Activated CD4-positive, alpha-beta T cell treated with anti-CD3 and anti-CD28 coated beads, Interleukin-2, amount 10 ng/mL, durations not matched to agents 24 days and 14 days (primary cell): ENCODE measurements around the gene CAMK2B. TPM values are rescaled to one million over a fixed set of nuclear protein-coding genes. Genes with fewer than 3 reads are reported as not detected.
"Not testable (repeated sequence)": the region's sequence is repeated elsewhere in the genome, so short reads cannot be mapped to it uniquely, and the experiment has no call there.

Experiments
- DNase-seq: peaks from one replicate; pipeline ENCODE4 v3.0.0; 2022
- H3K27ac Mint-ChIP-seq: one replicate; pipeline ENCODE4 v1.8.0; 2022; ENCODE audit warnings: mild to moderate bottlenecking, mixed read lengths
- H3K27me3 Mint-ChIP-seq: one replicate; pipeline ENCODE4 v1.8.0; 2022; ENCODE audit warnings: mixed read lengths
- H3K36me3 Mint-ChIP-seq: one replicate; pipeline ENCODE4 v1.8.0; 2022; ENCODE audit warnings: low read depth, mild to moderate bottlenecking, mixed read lengths
- H3K4me1 Mint-ChIP-seq: one replicate; pipeline ENCODE4 v1.8.0; 2021; ENCODE audit warnings: mixed read lengths
- H3K4me3 Mint-ChIP-seq: one replicate; pipeline ENCODE4 v1.8.0; 2022; ENCODE audit warnings: mild to moderate bottlenecking, moderate library complexity, mixed read lengths
- H3K9me3 Mint-ChIP-seq: one replicate; pipeline ENCODE4 v1.8.0; 2021; ENCODE audit warnings: mixed read lengths
- intact Hi-C: fragments of 100-400 bp; cut with micrococcal nuclease; formaldehyde crosslinking; loops from one replicate; pipeline ENCODE4 v1.15.1; 2023
- total RNA-seq: library from RNA; stranded (reverse); gene quantifications from 2 replicates; pipeline ENCODE4 v1.2.3, GENCODE V29; 2022

CAMK2B gene
- total RNA-seq, 1 donor from 2014 or later: 1.6 TPM

GRCh38 chr7:44213206-44213876 lies 112.1 kb downstream of the CAMK2B start:
- intact Hi-C loops: no loop called here

GRCh38 chr7:44212581-44213184 lies 112.7 kb downstream of the CAMK2B start:
- H3K4me3 Mint-ChIP-seq: no peak overlapping the region
- DNase-seq: no peak

More at GRCh38 chr7:44213206-44213876, 112.1 kb downstream of the CAMK2B start:
- Mint-ChIP-seq H3K9me3 (no peaks in the 10 kb centered on the region), H3K27ac (no peak overlapping the region), H3K27me3 (no peaks in the 10 kb centered on the region), H3K36me3 (peaks cover 28% of the 10 kb centered on the region), H3K4me1 (no peaks in the 10 kb centered on the region), H3K4me3 (no peak overlapping the region)
- no peak for DNase-seq

GRCh38 chr7:44212018-44212417 lies 113.4 kb downstream of the CAMK2B start:
- no peak for DNase-seq
- intact Hi-C loops: no loop called here
- Mint-ChIP-seq H3K4me1 (no peaks in the 10 kb centered on the region), H3K9me3 (no peaks in the 10 kb centered on the region), H3K27me3 (no peaks in the 10 kb centered on the region), H3K36me3 (peaks cover 32% of the 10 kb centered on the region), H3K27ac (no peak overlapping the region), H3K4me3 (no peak overlapping the region)

More at GRCh38 chr7:44212581-44213184, 112.7 kb downstream of the CAMK2B start:
- intact Hi-C loops: no loop called here
- H3K36me3 Mint-ChIP-seq: peaks cover 32% of the 10 kb centered on the region
- no peaks in the 10 kb centered on the region for H3K27me3 Mint-ChIP-seq
- no peak overlapping the region for H3K27ac Mint-ChIP-seq
- H3K4me1 Mint-ChIP-seq: no peaks in the 10 kb centered on the region
- no peaks in the 10 kb centered on the region for H3K9me3 Mint-ChIP-seq

GRCh38 chr7:44211126-44211675 lies 114.2 kb downstream of the CAMK2B start:
- intact Hi-C loops: no loop called here
- H3K27ac Mint-ChIP-seq: no peak overlapping the region
- no peaks in the 10 kb centered on the region for H3K27me3 Mint-ChIP-seq
- no peaks in the 10 kb centered on the region for H3K9me3 Mint-ChIP-seq
- H3K4me1 Mint-ChIP-seq: no peaks in the 10 kb centered on the region
- peaks cover 37% of the 10 kb centered on the region for H3K36me3 Mint-ChIP-seq
- no peak overlapping the region for H3K4me3 Mint-ChIP-seq
- DNase-seq: no peak

- intact Hi-C loops: no loop called here
- Mint-ChIP-seq H3K4me1 (peaks cover 2% of the 10 kb centered on the region), H3K36me3 (peaks cover 42% of the 10 kb centered on the region), H3K9me3 (no peaks in the 10 kb centered on the region), H3K27ac (no peak overlapping the region), H3K27me3 (no peaks in the 10 kb centered on the region), H3K4me3 (no peak overlapping the region)
- no peak for DNase-seq
These were observed 115.3 kb downstream of the CAMK2B start for GRCh38 chr7:44210107-44210506.

GRCh38 chr7:44208085-44208484 lies 117.3 kb downstream of the CAMK2B start:
- intact Hi-C loops: no loop called here
- H3K4me1 Mint-ChIP-seq: peaks cover 12% of the 10 kb centered on the region
- no peak for DNase-seq
- H3K36me3 Mint-ChIP-seq: peaks cover 53% of the 10 kb centered on the region
- no peaks in the 10 kb centered on the region for H3K9me3 Mint-ChIP-seq
- no peak overlapping the region for H3K27ac Mint-ChIP-seq
- H3K4me3 Mint-ChIP-seq: no peak overlapping the region
- no peaks in the 10 kb centered on the region for H3K27me3 Mint-ChIP-seq

GRCh38 chr7:44206008-44206407 lies 119.4 kb downstream of the CAMK2B start:
- intact Hi-C loops: no loop called here
- Mint-ChIP-seq H3K4me3 (no peak overlapping the region), H3K27ac (no peak overlapping the region), H3K9me3 (no peaks in the 10 kb centered on the region), H3K27me3 (no peaks in the 10 kb centered on the region), H3K36me3 (peaks cover 42% of the 10 kb centered on the region), H3K4me1 (peaks cover 26% of the 10 kb centered on the region)
- DNase-seq: no peak

GRCh38 chr7:44201813-44202212 lies 123.6 kb downstream of the CAMK2B start:
- Mint-ChIP-seq H3K4me3 (peak overlapping the region; percentile 89), H3K4me1 (peaks cover 26% of the 10 kb centered on the region), H3K27me3 (peaks cover 2% of the 10 kb centered on the region), H3K27ac (peak overlapping the region; percentile 15), H3K9me3 (no peaks in the 10 kb centered on the region), H3K36me3 (peaks cover 24% of the 10 kb centered on the region)
- no peak for DNase-seq
- intact Hi-C loops: loop anchor here (5.0 kb wide), 1 partner anchor 80 kb away; the partner anchor contains the start of gene POLD2

GRCh38 chr7:44200699-44201461 lies 124.5 kb downstream of the CAMK2B start, which contains the start of gene YKT6:
Gene YKT6 (plus strand): TSS chr7:44200978. CDS start chr7:44201136, 158 bp downstream.
- peak within 1 kb of the TSS; percentile 89 for H3K4me3 Mint-ChIP-seq
- intact Hi-C loops: loop anchor here (1.0 to 5.0 kb wide), 2 partner anchors 79 to 119 kb away; partner anchors contain the start of genes POLD2 and POLM
- peaks cover 2% of the 10 kb centered on the region for H3K27me3 Mint-ChIP-seq
- peak within 1 kb of the TSS; percentile 65 for H3K27ac Mint-ChIP-seq
- peaks cover 18% of the 10 kb centered on the region for H3K36me3 Mint-ChIP-seq
- H3K9me3 Mint-ChIP-seq: no peaks in the 10 kb centered on the region
- H3K4me1 Mint-ChIP-seq: peaks cover 33% of the 10 kb centered on the region
- peak; percentile 98 for DNase-seq

GRCh38 chr7:44200163-44200562 lies 125.2 kb downstream of the CAMK2B start:
- peak overlapping the region; percentile 41 for H3K27ac Mint-ChIP-seq
- intact Hi-C loops: loop anchor here (1.0 to 5.0 kb wide), 2 partner anchors 78 to 118 kb away; partner anchors contain the start of genes POLD2 and POLM

GRCh38 chr7:44197474-44197873 lies 127.9 kb downstream of the CAMK2B start:
- intact Hi-C loops: no loop called here

More at GRCh38 chr7:44200163-44200562, 125.2 kb downstream of the CAMK2B start:
- not testable (repeated sequence) for H3K27me3 Mint-ChIP-seq, DNase-seq, H3K9me3 Mint-ChIP-seq
- Mint-ChIP-seq H3K4me3 (peak overlapping the region; percentile 65), H3K36me3 (peaks cover 14% of the 10 kb centered on the region), H3K4me1 (peaks cover 31% of the 10 kb centered on the region)

GRCh38 chr7:44196450-44196872 lies 128.9 kb downstream of the CAMK2B start:
- Mint-ChIP-seq H3K36me3 (peaks cover 2% of the 10 kb centered on the region), H3K27ac (no peak overlapping the region), H3K4me1 (peaks cover 14% of the 10 kb centered on the region), H3K9me3 (no peaks in the 10 kb centered on the region), H3K4me3 (no peak overlapping the region), H3K27me3 (peaks cover 4% of the 10 kb centered on the region)
- intact Hi-C loops: no loop called here
- DNase-seq: peak; percentile 82

More at GRCh38 chr7:44197474-44197873, 127.9 kb downstream of the CAMK2B start:
- Mint-ChIP-seq H3K4me3 (no peak overlapping the region), H3K27ac (no peak overlapping the region), H3K27me3 (peaks cover 2% of the 10 kb centered on the region), H3K9me3 (no peaks in the 10 kb centered on the region), H3K36me3 (peaks cover 2% of the 10 kb centered on the region), H3K4me1 (peaks cover 24% of the 10 kb centered on the region)
- DNase-seq: no peak

GRCh38 chr7:44195889-44196288 lies 129.5 kb downstream of the CAMK2B start:
- intact Hi-C loops: no loop called here
- peaks cover 4% of the 10 kb centered on the region for H3K27me3 Mint-ChIP-seq
- peaks cover 14% of the 10 kb centered on the region for H3K4me1 Mint-ChIP-seq
- no peaks in the 10 kb centered on the region for H3K9me3 Mint-ChIP-seq
- peaks cover 2% of the 10 kb centered on the region for H3K36me3 Mint-ChIP-seq
- no peak overlapping the region for H3K4me3 Mint-ChIP-seq
- DNase-seq: no peak
- no peak overlapping the region for H3K27ac Mint-ChIP-seq
